Measurements from ENCODE around the gene CREB3L4.
"Not testable (repeated sequence)": the region's sequence is repeated elsewhere in the genome, so short reads cannot be mapped to it uniquely, and the experiment has no call there.

Gene CREB3L4

GRCh38 chr1:154012543-154012942 is 44.8 kb downstream of the CREB3L4 start:
- H3K36me3 ChIP-seq (ENCODE audit: control insufficient read depth, insufficient read depth, low read length); H3K4me3 ChIP-seq (ENCODE audit: low read length); H3K4me1 ChIP-seq (ENCODE audit: control insufficient read depth, insufficient read depth, low read length); H3K9me3 ChIP-seq (ENCODE audit: control insufficient read depth, insufficient read depth, low read length); H3K27ac ChIP-seq (ENCODE audit: low read length); DNase-seq (ENCODE audit: low read depth, low spot score); H3K27me3 ChIP-seq (ENCODE audit: control insufficient read depth, insufficient read depth, low read length): not testable (repeated sequence)
- WGBS (ENCODE audit: insufficient coverage, insufficient read length): no CpG with 5 or more reads among the region's 14 CpGs

- Histone ChIP-seq H3K9me3 (ENCODE audit: control insufficient read depth, insufficient read depth, low read length) (no peaks in the 10 kb centered on the region), H3K27me3 (ENCODE audit: control insufficient read depth, insufficient read depth, low read length) (no peaks in the 10 kb centered on the region), H3K4me3 (ENCODE audit: low read length) (no peak overlapping the region), H3K36me3 (ENCODE audit: control insufficient read depth, insufficient read depth, low read length) (no peaks in the 10 kb centered on the region), H3K27ac (ENCODE audit: low read length) (no peak overlapping the region), H3K4me1 (ENCODE audit: control insufficient read depth, insufficient read depth, low read length) (no peaks in the 10 kb centered on the region)
- DNase-seq (ENCODE audit: low read depth, low spot score): no peak
- WGBS (ENCODE audit: insufficient coverage, insufficient read length): no CpG with 5 or more reads among the region's 3 CpGs
Measured at GRCh38 chr1:154014154-154014907, 46.6 kb downstream of the CREB3L4 start.

GRCh38 chr1:154019269-154019668 is 51.6 kb downstream of the CREB3L4 start:
- WGBS (ENCODE audit: insufficient coverage, insufficient read length): no CpG with 5 or more reads among the region's 4 CpGs
- Histone ChIP-seq H3K27me3 (ENCODE audit: control insufficient read depth, insufficient read depth, low read length) (no peaks in the 10 kb centered on the region), H3K4me1 (ENCODE audit: control insufficient read depth, insufficient read depth, low read length) (no peaks in the 10 kb centered on the region), H3K27ac (ENCODE audit: low read length) (no peak overlapping the region), H3K4me3 (ENCODE audit: low read length) (no peak overlapping the region), H3K9me3 (ENCODE audit: control insufficient read depth, insufficient read depth, low read length) (no peaks in the 10 kb centered on the region), H3K36me3 (ENCODE audit: control insufficient read depth, insufficient read depth, low read length) (no peaks in the 10 kb centered on the region)
- DNase-seq (ENCODE audit: low read depth, low spot score): no peak

- no peak for DNase-seq (ENCODE audit: low read depth, low spot score)
- H3K27me3 ChIP-seq (ENCODE audit: control insufficient read depth, insufficient read depth, low read length): no peaks in the 10 kb centered on the region
- no peak overlapping the region for H3K27ac ChIP-seq (ENCODE audit: low read length)
- H3K36me3 ChIP-seq (ENCODE audit: control insufficient read depth, insufficient read depth, low read length): no peaks in the 10 kb centered on the region
- H3K4me3 ChIP-seq (ENCODE audit: low read length): no peak overlapping the region
- no CpG with 5 or more reads among the region's 1 CpG for WGBS (ENCODE audit: insufficient coverage, insufficient read length)
- no peaks in the 10 kb centered on the region for H3K9me3 ChIP-seq (ENCODE audit: control insufficient read depth, insufficient read depth, low read length)
- no peaks in the 10 kb centered on the region for H3K4me1 ChIP-seq (ENCODE audit: control insufficient read depth, insufficient read depth, low read length)
Measured at GRCh38 chr1:154019940-154020339, 52.2 kb downstream of the CREB3L4 start.
